GM19438 (cell line): ENCODE measurements around the gene ELOF1.

Experiments used
- ATAC-seq: cut with Tn5 transposase; IDR thresholded peaks from one replicate; pipeline ENCODE4 v1.9.1; 2021; ENCODE audit warnings: low read depth; ENCODE audit not compliant: unreplicated experiment

ELOF1 gene

DNA sequence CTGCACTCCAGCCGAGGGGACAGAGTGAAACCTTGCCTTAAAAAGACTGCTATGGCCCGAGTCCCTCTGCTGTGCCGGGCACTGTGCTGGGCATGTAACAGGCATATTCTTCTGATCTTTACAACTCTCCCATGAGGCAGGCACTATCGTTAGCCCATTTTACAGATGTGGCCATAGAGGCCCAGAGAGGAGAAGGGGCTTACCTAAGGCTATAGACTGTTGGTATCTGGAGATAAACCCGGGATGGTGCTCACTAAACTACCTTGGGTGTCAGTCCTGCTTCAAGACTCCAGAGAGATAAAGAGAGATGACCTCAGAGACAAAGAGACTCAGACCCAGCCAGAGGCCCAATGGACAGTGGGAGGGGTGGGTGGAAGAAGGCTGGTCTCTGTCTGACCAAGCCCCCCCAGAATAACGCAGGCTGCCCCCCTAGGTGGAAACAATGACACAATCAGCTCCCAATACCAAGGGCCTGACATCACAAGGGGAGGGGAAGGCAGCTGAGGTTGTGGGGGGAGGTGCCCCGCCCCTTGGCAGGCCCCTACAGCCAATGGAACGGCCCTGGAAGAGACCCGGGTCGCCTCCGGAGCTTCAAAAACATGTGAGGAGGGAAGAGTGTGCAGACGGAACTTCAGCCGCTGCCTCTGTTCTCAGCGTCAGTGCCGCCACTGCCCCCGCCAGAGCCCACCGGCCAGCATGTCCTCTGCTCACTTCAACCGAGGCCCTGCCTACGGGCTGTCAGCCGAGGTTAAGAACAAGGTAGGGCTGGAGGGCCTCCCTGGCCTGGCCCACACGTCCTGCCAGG, 20.6 kb downstream of the ELOF1 start, which contains the start of gene CNN1:
Gene CNN1 (plus strand): TSS at position 620 of the 805 bp plus-strand sequence. CDS start 77 bp downstream, at position 697.
- ATAC-seq: no peak

DNA sequence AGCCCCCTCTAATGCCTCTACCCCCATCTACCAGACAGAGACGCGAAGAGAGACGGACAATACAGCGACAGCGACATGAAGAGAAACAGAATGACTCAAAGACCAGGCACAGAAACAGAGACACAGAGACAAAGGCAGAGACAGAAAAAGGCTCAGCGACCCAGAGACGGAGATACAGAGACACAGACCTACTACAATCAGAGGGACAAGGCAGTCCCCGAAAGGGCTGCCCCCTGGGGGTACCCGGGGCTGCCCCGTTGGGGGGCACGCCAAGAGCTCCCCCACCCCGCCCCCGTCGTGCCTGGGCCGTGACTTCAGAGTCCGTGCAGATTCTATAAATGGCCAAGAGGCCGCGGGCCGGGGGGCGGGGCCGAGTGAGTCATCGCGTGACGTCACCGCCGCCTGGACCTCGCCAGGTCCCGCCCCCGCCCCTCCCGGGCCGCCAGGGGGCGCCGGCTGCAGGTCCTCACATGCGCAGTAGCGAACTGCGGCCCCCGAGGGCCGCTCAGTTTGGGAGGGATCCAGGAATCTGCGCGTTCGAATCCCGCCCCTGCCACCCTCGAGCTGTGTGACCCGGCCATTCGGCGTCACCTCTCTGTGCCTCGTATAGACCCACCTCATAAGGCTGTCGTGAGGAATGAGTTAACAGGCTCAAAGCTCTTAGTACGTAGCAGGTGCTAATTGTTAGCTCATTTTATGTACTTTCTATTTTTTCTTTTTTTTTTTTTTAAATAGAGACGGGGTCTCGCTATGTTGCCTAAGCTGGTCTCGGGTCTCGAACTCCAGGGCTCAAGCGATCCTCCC, 23.0 kb downstream of the ELOF1 start:
- peak; percentile 74 for ATAC-seq

GRCh38 chr19:11534948-11535347, 24.1 kb downstream of the ELOF1 start:
- no peak for ATAC-seq

DNA sequence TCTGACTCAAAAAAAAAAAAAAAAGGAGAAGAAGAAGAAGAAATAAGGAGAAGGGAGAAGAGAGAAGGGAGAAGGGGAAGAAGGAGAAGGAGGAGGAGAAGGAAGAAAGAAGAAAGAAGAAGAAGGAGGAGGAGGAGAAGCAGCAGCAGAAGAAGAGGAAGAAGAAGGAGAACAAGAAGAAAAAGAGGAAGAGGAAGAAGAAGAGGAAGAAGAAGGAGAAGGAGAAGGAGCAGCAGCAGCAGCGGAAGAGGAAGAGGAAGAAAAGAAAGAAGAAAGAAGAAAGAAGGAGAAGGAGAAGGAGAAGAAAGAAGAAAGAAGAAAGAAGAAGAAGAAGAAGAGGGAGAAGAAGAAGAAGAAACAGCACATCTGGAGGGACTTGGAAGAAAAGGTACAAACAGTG, 24.5 kb downstream of the ELOF1 start:
- no peak for ATAC-seq

DNA sequence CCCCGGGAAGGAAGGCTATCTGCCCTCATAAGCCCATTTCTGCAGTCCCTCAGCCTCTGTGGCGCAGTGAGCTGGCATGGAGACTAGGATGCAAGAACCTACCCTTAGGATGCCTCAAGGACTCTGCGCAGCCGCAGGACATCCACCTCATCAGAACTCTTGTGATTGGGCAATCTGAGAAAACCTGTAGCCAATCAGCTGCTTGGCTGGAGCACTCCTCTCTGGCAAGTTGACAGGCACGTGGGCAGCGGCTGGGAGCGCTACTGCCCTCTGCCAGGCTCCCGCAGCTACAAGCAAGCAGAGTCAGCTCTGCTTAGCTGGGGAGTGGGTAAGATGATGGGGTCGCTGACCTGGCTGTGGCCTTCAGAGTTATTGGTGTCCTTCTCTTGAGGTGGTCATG, 28.6 kb downstream of the ELOF1 start:
- no peak for ATAC-seq

DNA sequence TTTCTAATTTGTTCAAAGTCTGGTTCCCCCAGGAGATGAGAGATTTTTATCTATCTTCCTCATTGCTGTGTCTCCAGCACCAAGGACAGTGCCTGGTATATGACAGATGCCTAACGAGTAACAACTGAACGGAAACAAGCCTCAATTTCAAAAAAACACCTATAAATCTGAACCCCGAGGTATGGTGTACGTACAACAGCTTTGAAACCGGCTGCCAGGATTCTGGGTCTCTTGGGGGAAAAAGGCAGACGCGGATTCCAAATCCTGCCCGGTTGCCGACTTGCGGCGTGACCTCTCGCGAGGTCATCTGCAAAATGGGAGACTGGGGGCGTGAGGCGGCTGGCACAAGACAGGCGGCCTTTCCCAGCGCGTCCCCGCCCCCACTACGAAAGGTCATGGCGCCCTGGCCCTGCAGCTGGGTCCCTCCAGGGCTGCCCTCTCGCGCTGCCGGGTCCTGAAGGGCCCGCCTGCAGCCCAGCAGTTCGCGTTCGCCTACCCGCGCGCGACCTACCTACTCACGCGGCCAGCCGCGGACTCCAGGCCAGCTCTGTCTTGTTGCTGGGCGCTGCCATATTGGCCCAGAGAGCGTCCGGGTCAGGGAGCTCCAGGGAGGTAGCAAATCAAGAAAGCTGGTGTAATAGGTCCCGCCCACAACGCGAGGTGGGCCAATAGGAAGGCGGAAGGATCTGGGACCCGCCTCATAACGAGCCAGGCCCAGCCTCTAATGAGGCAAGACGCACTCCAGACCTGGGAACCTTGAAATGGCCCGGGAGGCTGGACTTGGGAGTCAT, 30.3 kb downstream of the ELOF1 start, which contains the start of gene ECSIT:
Gene ECSIT (minus strand): TSS at position 584 of the 791 bp plus-strand sequence. CDS start 9,964 bp downstream, outside the sequence.
- peak; percentile 90 for ATAC-seq

DNA sequence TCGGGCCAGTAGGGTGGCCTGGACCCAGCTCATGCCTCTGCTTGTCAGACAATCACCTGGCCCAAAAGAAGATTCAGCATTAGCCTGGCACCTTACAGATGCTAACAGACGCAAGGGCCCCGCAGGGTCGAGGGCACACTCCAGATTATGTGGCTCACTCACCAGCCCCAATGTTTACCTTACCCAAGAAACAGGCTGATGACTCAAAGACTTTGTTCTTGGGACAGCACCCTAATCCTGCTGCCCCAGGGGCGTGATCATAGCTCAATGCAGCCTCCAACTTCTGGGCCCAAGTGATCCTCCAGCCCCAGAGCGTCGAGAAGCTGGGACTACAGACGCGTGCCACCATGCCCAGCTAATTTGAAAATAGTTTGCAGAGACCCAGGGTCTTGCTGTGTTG, 39.9 kb downstream of the ELOF1 start:
- ATAC-seq: no peak

GRCh38 chr19:11513946-11514345, 45.1 kb downstream of the ELOF1 start:
- no peak for ATAC-seq

DNA sequence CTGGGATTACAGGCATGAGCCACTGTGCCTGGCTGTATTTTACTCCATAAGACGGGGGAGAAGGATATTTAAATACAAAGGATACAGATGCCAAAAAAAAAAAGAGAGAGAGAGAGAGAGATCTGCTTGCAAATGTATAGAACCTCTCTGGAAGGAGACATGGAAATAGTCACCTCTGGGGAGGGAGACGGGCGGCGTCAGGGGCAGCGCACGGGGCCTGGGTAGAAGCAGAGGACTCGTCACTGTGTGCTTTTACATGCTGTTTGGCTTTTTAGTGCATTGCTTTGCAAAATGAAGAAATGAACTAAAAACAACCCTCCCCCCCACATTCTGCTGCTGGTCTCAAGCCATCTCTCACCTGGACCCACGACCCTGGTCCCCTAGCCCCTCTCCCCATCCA, 48.6 kb downstream of the ELOF1 start:
- no peak for ATAC-seq

- no peak for ATAC-seq
These were observed 51.5 kb downstream of the ELOF1 start for GRCh38 chr19:11507370-11508078.

DNA sequence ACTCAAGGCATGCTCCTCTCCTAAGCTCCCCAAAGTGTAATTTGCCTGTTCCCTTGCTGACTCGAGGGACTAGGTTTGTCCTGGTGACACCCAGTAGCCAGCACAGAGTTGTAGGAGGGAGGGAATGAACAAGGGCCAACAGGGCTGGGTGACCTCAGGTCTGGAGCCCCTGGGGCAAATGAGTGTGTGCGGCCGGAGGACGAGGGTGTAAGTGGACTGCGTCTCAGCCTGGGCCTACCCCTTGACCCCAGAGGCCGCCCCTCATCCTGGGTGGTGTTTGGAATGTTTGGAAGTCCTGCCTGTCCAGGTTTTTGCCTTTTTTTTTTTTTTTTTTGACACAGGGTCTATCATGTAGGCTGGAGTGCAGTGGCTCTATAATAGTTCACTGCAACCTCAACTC, 52.1 kb downstream of the ELOF1 start:
- no peak for ATAC-seq

DNA sequence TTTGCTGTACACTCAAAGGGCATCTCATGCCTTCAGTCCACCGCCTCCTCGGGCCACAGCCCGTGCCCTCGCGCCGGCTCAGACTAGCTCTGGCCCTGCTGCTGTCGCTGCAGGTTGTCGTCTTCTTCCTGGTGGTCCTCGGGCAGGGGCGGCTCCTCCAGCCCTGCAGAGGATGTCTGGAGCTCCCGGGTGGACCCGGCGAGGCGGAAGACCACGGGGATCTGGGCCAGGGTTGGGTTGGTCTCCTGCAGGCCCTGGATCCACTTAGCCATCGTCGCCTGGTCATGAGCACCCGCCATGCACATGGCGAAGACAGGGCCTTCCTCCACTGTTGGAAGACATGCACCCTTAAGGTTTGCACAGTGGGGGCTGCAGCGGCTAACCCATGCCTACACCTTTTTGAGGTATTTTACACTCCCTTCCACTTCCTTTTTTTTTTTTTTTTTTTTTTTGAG, 52.9 kb downstream of the ELOF1 start:
- ATAC-seq: peak; percentile 31

DNA sequence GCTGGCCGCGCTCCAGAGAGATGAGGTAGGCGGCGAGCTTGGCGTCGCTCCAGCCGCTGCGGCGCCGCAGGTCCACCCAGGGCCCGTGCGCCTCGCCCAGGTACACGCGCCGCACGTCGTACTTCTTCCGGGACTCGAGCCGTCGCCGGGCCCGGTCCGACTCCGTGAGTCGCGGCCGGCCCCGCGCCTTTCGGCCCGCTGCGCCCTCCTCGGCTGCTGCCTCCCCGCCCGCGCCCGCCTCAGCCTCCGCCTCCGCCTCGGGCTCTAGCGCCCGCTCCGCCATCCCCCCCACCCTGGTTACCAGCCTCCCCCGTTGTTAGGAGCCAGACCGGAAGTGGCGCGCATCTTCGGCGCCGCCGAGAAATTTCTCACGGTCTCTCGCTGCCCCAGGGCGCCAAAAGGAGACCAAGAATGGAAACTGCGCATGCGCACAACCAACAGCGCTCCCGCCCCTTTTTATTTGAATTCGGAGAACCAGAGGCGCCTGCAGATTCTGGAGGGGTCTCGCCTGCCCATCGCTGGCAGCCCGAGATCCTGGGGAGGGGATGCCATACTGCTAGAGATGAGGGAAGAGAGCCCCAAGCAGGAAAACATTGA, 53.4 kb downstream of the ELOF1 start, which contains the start of gene ZNF653:
Gene ZNF653 (minus strand): TSS at position 336 of the 597 bp plus-strand sequence. CDS start 53 bp downstream, at position 283.
- ATAC-seq: peak; percentile 55

DNA sequence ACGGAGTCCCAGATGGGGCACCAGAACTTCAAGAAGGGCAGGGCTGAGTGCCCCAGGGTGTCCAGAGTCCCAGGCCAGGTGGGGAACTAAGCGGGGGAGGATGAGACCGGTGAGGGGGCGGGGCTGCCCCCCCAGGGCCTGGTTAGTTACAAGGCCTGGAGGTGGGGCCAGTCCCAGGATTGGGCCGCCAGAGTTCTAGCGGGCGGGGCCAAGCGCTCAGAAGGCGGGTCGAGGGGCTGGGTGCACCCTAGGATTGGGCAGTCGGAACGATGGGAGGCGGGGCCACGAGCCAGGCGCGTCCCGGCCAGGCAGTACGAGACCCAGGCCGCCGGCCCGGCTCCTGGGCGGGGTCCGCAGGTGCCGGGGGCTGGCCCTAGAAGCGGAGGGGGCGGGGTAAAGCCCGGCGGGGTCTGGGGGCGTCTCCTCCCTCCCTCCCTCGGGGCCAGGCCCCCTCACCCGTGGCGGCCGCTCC, 54.0 kb downstream of the ELOF1 start:
- peak; percentile 87 for ATAC-seq

DNA sequence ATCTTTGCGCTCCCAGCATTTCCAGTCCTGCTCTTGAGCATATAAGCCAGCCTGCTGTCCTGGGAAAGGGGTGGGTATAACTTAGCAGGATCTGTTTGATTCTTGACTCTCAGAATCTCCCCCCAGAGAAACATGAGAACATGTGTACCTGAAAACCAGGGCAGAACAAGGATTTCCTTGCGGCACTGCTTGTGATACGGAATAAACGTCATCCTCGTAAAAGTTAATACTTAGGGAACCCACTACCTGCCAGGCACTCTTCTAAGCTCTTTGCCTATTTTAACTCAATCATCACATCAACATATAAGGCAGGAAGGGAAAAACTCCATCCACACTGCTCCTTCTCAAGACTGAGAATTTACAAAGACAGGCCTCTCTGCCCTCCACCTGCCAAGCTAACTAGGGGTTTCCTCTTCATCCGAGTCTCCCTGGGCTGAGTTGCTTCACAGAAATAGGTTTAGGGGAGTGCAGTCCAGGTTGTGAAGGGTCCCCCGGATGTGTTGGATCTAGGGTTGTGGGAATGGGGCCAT, 54.5 kb downstream of the ELOF1 start:
- ATAC-seq: no peak
